GM12878 (cell line): ENCODE measurements around the gene GRIP2. TPM values are rescaled to one million over a fixed set of nuclear protein-coding genes. Genes with fewer than 3 reads are reported as not detected.

ENCODE experiments used
- ATAC-seq: fragments of 200-7000 bp; cut with Tn5 transposase; 3 replicates; pipeline ENCODE4 v1.9.1; 2020; ENCODE audit warnings: mild to moderate bottlenecking, moderate library complexity
- BruUV-seq: library from RNA; stranded (reverse); fragments of 400-500 nt; replicated peaks from 2 replicates; lab custom pipeline; 2021; lab: Mats Ljungman, UMichigan
- CTCF ChIA-PET: fragments of 300-600 bp; sonication (Branson Sonifier 250); formaldehyde crosslinking; extraction: SDS; loops from one replicate; lab custom pipeline; 2021; ENCODE audit warnings: inconsistent platforms; lab: Yijun Ruan, JAX
- POLR2A ChIA-PET: fragments of 350-600 bp; formaldehyde crosslinking; extraction: SDS; loops from one replicate; lab custom pipeline; 2021; ENCODE audit warnings: inconsistent platforms; lab: Charles Lee
- RAD21 ChIA-PET: fragments of 300-600 bp; sonication (Branson Sonifier 250); formaldehyde crosslinking; loops from one replicate; lab custom pipeline; 2023; ENCODE audit warnings: antibody characterized with exemption; ENCODE audit not compliant: unreplicated experiment; lab: Charles Lee
- SMC1A ChIA-PET: fragments of 300-600 bp; sonication (Branson Sonifier 250); formaldehyde crosslinking; loops from one replicate; lab custom pipeline; 2023; ENCODE audit not compliant: unreplicated experiment, uncharacterized antibody; lab: Charles Lee
- DNase-seq: peaks from one replicate; pipeline ENCODE4 v3.0.0-alpha.2; 2011; ENCODE audit warnings: low read depth, low spot score
- FAIRE-seq: peaks from 3 replicates; lab custom pipeline; 2011; peaks lifted over from hg19 to GRCh38; lab: Jason Lieb, UNC
- H2AFZ ChIP-seq: 2 replicates; pipeline ENCODE4 v1.6.0; 2011; ENCODE audit warnings: low read depth, low read length, control low read depth; ENCODE audit not compliant: control insufficient read depth
- H3K27ac ChIP-seq: 2 replicates; pipeline ENCODE4 v1.5.1; 2011; ENCODE audit warnings: control low read depth; ENCODE audit not compliant: control insufficient read depth, insufficient read depth
- H3K27me3 ChIP-seq, 2 experiments: replicated peaks in 1 of 2; 2 replicates each; pipeline versions ENCODE4 v1.6.0 to v1.6.1; 2011; ENCODE audit warnings: low read length in 1 of 2; ENCODE audit not compliant: control insufficient read depth in 2 of 2, insufficient read depth in 2 of 2
- H3K36me3 ChIP-seq, 2 experiments: 2 replicates each; pipeline ENCODE4 v1.5.1; 2011; ENCODE audit warnings: low read length in 1 of 2; ENCODE audit not compliant: control insufficient read depth in 2 of 2, insufficient read depth in 2 of 2
- H3K4me1 ChIP-seq: 2 replicates; pipeline ENCODE4 v1.6.1; 2011; ENCODE audit warnings: mild to moderate bottlenecking, low read length, moderate library complexity, mixed read lengths; ENCODE audit not compliant: control insufficient read depth, insufficient read depth
- H3K4me2 ChIP-seq: 2 replicates; pipeline ENCODE4 v1.6.0; 2011; ENCODE audit warnings: control low read depth; ENCODE audit not compliant: control insufficient read depth, insufficient read depth
- H3K4me3 ChIP-seq: fragments of 200-600 bp; sonication (generic); 2 replicates; pipeline ENCODE4 v1.5.1; 2016
- H3K79me2 ChIP-seq: 2 replicates; pipeline ENCODE4 v1.6.0; 2011; ENCODE audit warnings: low read length; ENCODE audit not compliant: control insufficient read depth, insufficient read depth
- H3K9ac ChIP-seq: 2 replicates; pipeline ENCODE4 v1.8.0; 2011; ENCODE audit warnings: low read length, control low read depth, mixed read lengths; ENCODE audit not compliant: control insufficient read depth, insufficient read depth
- H3K9me3 ChIP-seq: replicated peaks from 3 replicates; pipeline ENCODE4 v1.5.1; 2011; ENCODE audit warnings: mild to moderate bottlenecking, low read length; ENCODE audit not compliant: control insufficient read depth, insufficient read depth
- H4K20me1 ChIP-seq: 2 replicates; pipeline ENCODE4 v1.6.0; 2011; ENCODE audit not compliant: control insufficient read depth, insufficient read depth
- BCLAF1 ChIP-seq: fragments of 450-650 bp; IDR thresholded peaks from 2 replicates; pipeline ENCODE4 v1.6.1; 2017; ENCODE audit warnings: antibody characterized with exemption, mild to moderate bottlenecking, moderate library complexity
- CHD4 ChIP-seq: fragments of 200-600 bp; sonication (generic); IDR thresholded peaks from 2 replicates; pipeline ENCODE4 v1.6.1; 2016; ENCODE audit warnings: mild to moderate bottlenecking
- CREM ChIP-seq: IDR thresholded peaks from 2 replicates; pipeline ENCODE4 v1.6.1; 2014; ENCODE audit warnings: antibody characterized with exemption, low read depth
- E2F8 ChIP-seq: fragments of 450-650 bp; IDR thresholded peaks from 2 replicates; pipeline ENCODE4 v1.6.1; 2018; ENCODE audit warnings: mild to moderate bottlenecking, low read depth, moderate library complexity; ENCODE audit not compliant: partially characterized antibody
- SKIL ChIP-seq: fragments of 450-650 bp; IDR thresholded peaks from 2 replicates; pipeline ENCODE4 v1.6.1; 2017; ENCODE audit warnings: mild to moderate bottlenecking, low read depth, inconsistent platforms; ENCODE audit not compliant: poor library complexity, severe bottlenecking
- ZBTB4 ChIP-seq: fragments of 450-650 bp; formaldehyde crosslinking; IDR thresholded peaks from 2 replicates; pipeline ENCODE4 v1.4.0; 2022; ENCODE audit warnings: mild to moderate bottlenecking, moderate library complexity
- WGBS: methylation state at CpG from one replicate; pipeline ENCODE4 v1.1.6; 2016; ENCODE audit warnings: low lambda C conversion rate; ENCODE audit not compliant: insufficient replicate concordance, insufficient coverage; ENCODE audit errors: missing lambda C conversion rate; 5-methylcytosine and 5-hydroxymethylcytosine counted together
- in situ Hi-C: fragments of 300-500 bp; cut with MboI; formaldehyde crosslinking; loops from 9 replicates; pipeline ENCODE4 v1.14.3; 2018; ENCODE audit warnings: mixed read lengths
- intact Hi-C: fragments of 100-400 bp; cut with micrococcal nuclease; formaldehyde crosslinking; loops from one replicate; pipeline ENCODE4 v1.14.2; 2022; ENCODE audit not compliant: unreplicated experiment
- polyA plus RNA-seq, 11 experiments: library from polyadenylated mRNA; depleted of rRNA in 4 of 11; unstranded in 6 of 11; stranded (reverse) in 5 of 11; fragments of >200 nt; fragmentation: Nextera tagmentation in 4 of 11; fragmentation: Illumina TruSeq in 1 of 11; extraction: Ambion mirVana in 4 of 11; extraction: Trizol in 1 of 11; gene quantifications; 1 replicate in 1 of 11; 2 replicates in 10 of 11; pipeline versions ENCODE4 v1.2.1 to v1.2.3, GENCODE V29; 2011 to 2016; ENCODE audit warnings: inconsistent platforms in 2 of 11, missing spikeins in 2 of 11, low read depth in 1 of 11
- total RNA-seq, 4 experiments: library from RNA; depleted of rRNA in 3 of 4; stranded (reverse); fragments of >200 nt in 3 of 4; fragmentation: Illumina TruSeq in 1 of 4; extraction: Trizol in 1 of 4; gene quantifications; 2 replicates each; pipeline versions ENCODE4 v1.2.1 to v1.2.3, GENCODE V29; 2013 to 2021

GRIP2 gene
- total and polyA plus RNA-seq, 10 of the 15 experiments (the other 5 are each of a cell fraction or from before 2014, with no cell fraction given) = not detected

GRCh38 chr3:14552717-14553116 lies 12.6 kb upstream of the GRIP2 start:
- ChIA-PET CTCF (interaction anchor here (1.3 kb wide), 1 partner anchor 74 kb away, joined by 3 read pairs; no protein-coding TSS in a partner anchor), POLR2A (interaction anchor here (0.7 kb wide), 1 partner anchor 57 kb away, joined by 7 read pairs; no protein-coding TSS in a partner anchor), SMC1A (no interaction called here), RAD21 (no interaction called here)
- Histone ChIP-seq H3K36me3 (no peaks in the 10 kb centered on the region), H3K4me2 (no peak overlapping the region), H2AFZ (no peak overlapping the region), H3K4me1 (no peaks in the 10 kb centered on the region), H3K27ac (no peak overlapping the region), H3K27me3 (peaks cover 2 to 8% of the 10 kb centered on the region in 2 experiments; a peak in 3 of 4 replicates), H3K4me3 (no peak overlapping the region), H3K79me2 (no peaks in the 10 kb centered on the region), H4K20me1 (no peaks in the 10 kb centered on the region), H3K9me3 (no peaks in the 10 kb centered on the region), H3K9ac (no peak overlapping the region)
- intact Hi-C loops = no loop called here
- in situ Hi-C loops = no loop called here
- 50% methylated on average over 4 of the region's 4 CpGs for WGBS
- no TSS peak for BruUV-seq
- no peak for TF ChIP-seq ZBTB4
- no peak for TF ChIP-seq E2F8
- TF ChIP-seq CREM = no peak
- TF ChIP-seq BCLAF1 = no peak
- TF ChIP-seq CHD4 = no peak
- no peak for TF ChIP-seq SKIL
- ATAC-seq (no peak), FAIRE-seq (no peak), DNase-seq (no peak)
